ENCODE measurements around the gene PITRM1. TPM values are rescaled to one million over a fixed set of nuclear protein-coding genes. Genes with fewer than 3 reads are reported as not detected.

PITRM1 gene
- total RNA-seq, 1 donor from 2014 or later = 60.3 TPM

GRCh38 chr10:3132036-3133025 is 40.3 kb downstream of the PITRM1 start:
- Mint-ChIP-seq H3K36me3 (ENCODE audit: low read depth, unreplicated experiment) (peaks cover 30% of the 10 kb centered on the region), H3K9me3 (ENCODE audit: unreplicated experiment) (no peaks in the 10 kb centered on the region), H3K4me3 (ENCODE audit: unreplicated experiment) (no peak overlapping the region), H3K27me3 (ENCODE audit: unreplicated experiment) (peaks cover 8% of the 10 kb centered on the region), H3K27ac (ENCODE audit: unreplicated experiment) (no peak overlapping the region), H3K4me1 (ENCODE audit: unreplicated experiment) (peaks cover 9% of the 10 kb centered on the region)
- TF ChIP-seq CTCF (IDR thresholded peaks at IDR 0.05; ENCODE audit: unreplicated experiment) = no peak
- DNase-seq (ENCODE audit: low spot score) = no peak

DNA sequence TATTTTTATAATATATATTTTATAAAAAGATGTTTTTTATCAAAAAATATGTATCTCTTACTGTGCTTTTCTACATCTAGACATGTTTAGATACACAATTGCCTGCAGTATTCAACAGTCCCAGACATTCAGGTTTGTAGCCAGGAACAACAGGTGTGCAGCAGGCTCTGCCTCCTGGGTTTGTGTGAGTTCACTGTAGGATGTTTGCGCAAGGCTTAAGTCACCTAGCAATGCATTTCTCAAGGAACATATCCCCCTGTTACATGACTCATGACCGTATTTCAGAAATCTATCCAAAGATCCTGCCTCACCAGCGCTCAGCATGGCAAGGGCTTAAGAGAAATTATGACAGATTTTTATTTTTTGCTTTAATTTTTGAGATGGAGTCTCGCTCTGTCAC is 41.5 kb downstream of the PITRM1 start:
- H3K9me3 Mint-ChIP-seq (ENCODE audit: unreplicated experiment) = no peaks in the 10 kb centered on the region
- peaks cover 8% of the 10 kb centered on the region for H3K27me3 Mint-ChIP-seq (ENCODE audit: unreplicated experiment)
- H3K36me3 Mint-ChIP-seq (ENCODE audit: low read depth, unreplicated experiment) = peaks cover 24% of the 10 kb centered on the region
- H3K4me3 Mint-ChIP-seq (ENCODE audit: unreplicated experiment) = no peak overlapping the region
- H3K27ac Mint-ChIP-seq (ENCODE audit: unreplicated experiment) = no peak overlapping the region
- peaks cover 9% of the 10 kb centered on the region for H3K4me1 Mint-ChIP-seq (ENCODE audit: unreplicated experiment)
- DNase-seq (ENCODE audit: low spot score) = no peak
- TF ChIP-seq CTCF (IDR thresholded peaks at IDR 0.05; ENCODE audit: unreplicated experiment) = no peak

GRCh38 chr10:3129581-3130340 is 42.8 kb downstream of the PITRM1 start:
- H3K4me1 Mint-ChIP-seq (ENCODE audit: unreplicated experiment) = peaks cover 9% of the 10 kb centered on the region
- H3K36me3 Mint-ChIP-seq (ENCODE audit: low read depth, unreplicated experiment) = peaks cover 25% of the 10 kb centered on the region
- peaks cover 8% of the 10 kb centered on the region for H3K27me3 Mint-ChIP-seq (ENCODE audit: unreplicated experiment)
- DNase-seq (ENCODE audit: low spot score) = no peak
- no peak for TF ChIP-seq CTCF (IDR thresholded peaks at IDR 0.05; ENCODE audit: unreplicated experiment)
- no peak overlapping the region for H3K4me3 Mint-ChIP-seq (ENCODE audit: unreplicated experiment)
- no peaks in the 10 kb centered on the region for H3K9me3 Mint-ChIP-seq (ENCODE audit: unreplicated experiment)
- no peak overlapping the region for H3K27ac Mint-ChIP-seq (ENCODE audit: unreplicated experiment)

DNA sequence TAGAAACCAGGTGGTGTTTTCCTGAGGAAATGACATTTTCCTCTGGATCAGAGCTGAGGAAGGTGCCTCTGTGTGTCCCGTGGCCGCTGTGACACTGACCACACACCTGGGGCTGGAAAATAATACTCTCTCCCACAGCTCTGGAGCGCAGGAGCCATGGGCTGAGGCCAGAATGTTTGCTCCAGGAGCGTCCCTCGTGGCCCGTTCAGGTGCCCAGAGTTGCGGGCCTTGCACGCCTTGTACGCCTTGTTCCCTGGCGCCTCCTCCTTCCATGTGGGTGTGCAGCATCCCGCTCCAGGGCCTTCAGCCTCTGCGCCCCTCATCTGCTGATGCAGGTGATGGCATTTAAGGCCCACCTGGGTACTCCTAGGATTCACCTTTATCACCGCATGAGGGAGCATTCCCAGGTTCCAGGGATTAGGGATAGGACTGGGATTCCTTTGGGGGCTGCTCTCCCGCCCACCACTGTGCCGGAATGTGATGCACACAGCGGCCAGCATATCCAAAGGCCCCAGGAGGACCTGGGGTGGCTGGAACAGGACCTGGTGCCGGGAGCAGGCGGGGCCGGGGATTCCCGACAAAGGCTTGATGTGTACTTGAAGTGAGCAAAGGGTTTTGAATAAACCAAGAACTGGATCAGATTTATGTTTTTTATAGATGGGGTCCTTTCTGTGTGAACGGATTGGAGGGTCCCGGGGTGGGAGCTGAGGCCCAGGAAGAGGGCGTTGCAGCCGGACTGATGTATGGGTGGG is 44.0 kb downstream of the PITRM1 start:
- Mint-ChIP-seq H3K4me1 (ENCODE audit: unreplicated experiment) (peaks cover 9% of the 10 kb centered on the region), H3K9me3 (ENCODE audit: unreplicated experiment) (no peaks in the 10 kb centered on the region), H3K4me3 (ENCODE audit: unreplicated experiment) (no peak overlapping the region), H3K36me3 (ENCODE audit: low read depth, unreplicated experiment) (peaks cover 21% of the 10 kb centered on the region), H3K27ac (ENCODE audit: unreplicated experiment) (no peak overlapping the region), H3K27me3 (ENCODE audit: unreplicated experiment) (peaks cover 8% of the 10 kb centered on the region)
- DNase-seq (ENCODE audit: low spot score) = no peak
- no peak for TF ChIP-seq CTCF (IDR thresholded peaks at IDR 0.05; ENCODE audit: unreplicated experiment)
